Natural killer cell (primary cell): ENCODE data around the gene ADA. TPM values are rescaled to one million over a fixed set of nuclear protein-coding genes. Genes with fewer than 3 reads are reported as not detected.

Experiments used
- ATAC-seq, 3 donors: fragments of 150-1000 bp in 2 of 3; fragments of 200-7000 bp in 1 of 3; cut with Tn5 transposase; 1 replicate in 1 of 3; 2 replicates in 2 of 3; pipeline ENCODE4 v1.10.0; 2021; ENCODE audit warnings: mild to moderate bottlenecking in 2 of 3, moderate library complexity in 2 of 3
- DNase-seq, 2 donors: peaks; one replicate each; pipeline versions ENCODE4 v3.0.0 to v3.0.0-alpha.2; 2013 to 2021; ENCODE audit warnings: mixed read lengths in 1 of 2
- H3K27ac ChIP-seq: one replicate; pipeline ENCODE4 v1.5.1; 2013; ENCODE audit warnings: mild to moderate bottlenecking, low read length
- H3K27me3 ChIP-seq: one replicate; pipeline ENCODE4 v1.6.1; 2013; ENCODE audit warnings: low read length; ENCODE audit not compliant: control insufficient read depth, insufficient read depth
- H3K36me3 ChIP-seq: one replicate; pipeline ENCODE4 v1.6.1; 2013; ENCODE audit warnings: low read length; ENCODE audit not compliant: control insufficient read depth, insufficient read depth
- H3K4me1 ChIP-seq: one replicate; pipeline ENCODE4 v1.6.1; 2013; ENCODE audit warnings: low read length; ENCODE audit not compliant: control insufficient read depth, insufficient read depth
- H3K4me3 ChIP-seq: one replicate; pipeline ENCODE4 v1.5.1; 2013; ENCODE audit warnings: low read length
- H3K9me3 ChIP-seq: one replicate; pipeline ENCODE4 v1.6.1; 2013; ENCODE audit warnings: low read length; ENCODE audit not compliant: control insufficient read depth, insufficient read depth
- H3K27ac Mint-ChIP-seq, 2 donors: one replicate each; pipeline ENCODE4 v1.8.0; 2022; ENCODE audit warnings: mild to moderate bottlenecking in 2 of 2, mixed read lengths in 2 of 2, moderate library complexity in 1 of 2
- H3K27me3 Mint-ChIP-seq, 2 donors: one replicate each; pipeline ENCODE4 v1.8.0; 2022; ENCODE audit warnings: low read depth in 2 of 2, mixed read lengths in 2 of 2
- H3K36me3 Mint-ChIP-seq: one replicate; pipeline ENCODE4 v1.8.0; 2022; ENCODE audit warnings: mixed read lengths
- H3K4me1 Mint-ChIP-seq, 2 donors: one replicate each; pipeline ENCODE4 v1.8.0; 2022; ENCODE audit warnings: mixed read lengths in 2 of 2
- H3K4me3 Mint-ChIP-seq: one replicate; pipeline ENCODE4 v1.8.0; 2022; ENCODE audit warnings: mild to moderate bottlenecking, moderate library complexity, mixed read lengths
- H3K9me3 Mint-ChIP-seq, 2 donors: one replicate each; pipeline ENCODE4 v1.8.0; 2022; ENCODE audit warnings: mixed read lengths in 2 of 2
- CTCF ChIP-seq: fragments of 200-600 bp; IDR thresholded peaks from one replicate; pipeline ENCODE4 v1.8.0; 2022; ENCODE audit warnings: antibody characterized with exemption
- WGBS: methylation state at CpG from one replicate; pipeline ENCODE4 v1.1.7; 2013; ENCODE audit warnings: missing lambda C conversion rate; ENCODE audit not compliant: insufficient coverage; 5-methylcytosine and 5-hydroxymethylcytosine counted together
- intact Hi-C: fragments of 100-400 bp; cut with micrococcal nuclease; formaldehyde crosslinking; loops from one replicate; pipeline ENCODE4 v1.14.2; 2022
- total RNA-seq, 4 donors: library from RNA; stranded (reverse); fragments of 120-200 nt in 1 of 4; gene quantifications; one replicate each; pipeline versions ENCODE4 v1.2.3 to v1.2.4, GENCODE V29; 2013 to 2022

ADA gene
- total RNA-seq, 3 donors from 2014 or later (not counting 1 experiment from before 2014, with no cell fraction given): 71.7 to 94.2 (median 73.9) TPM

GRCh38 chr20:44650771-44651433 is 597 bp downstream of the ADA start:
- Mint-ChIP-seq H3K27ac (peak overlapping the region; percentile 85 to 89), H3K27me3 (no peaks in the 10 kb centered on the region), H3K4me1 (peaks cover 54 to 58% of the 10 kb centered on the region in 2 donors), H3K9me3 (no peaks in the 10 kb centered on the region), H3K4me3 (peak overlapping the region; percentile 93), H3K36me3 (no peaks in the 10 kb centered on the region)
- Histone ChIP-seq H3K4me3 (peak overlapping the region; percentile 64), H3K27me3 (no peaks in the 10 kb centered on the region), H3K4me1 (peaks cover 63% of the 10 kb centered on the region), H3K9me3 (no peaks in the 10 kb centered on the region), H3K27ac (peak overlapping the region; percentile 71), H3K36me3 (no peaks in the 10 kb centered on the region)
- intact Hi-C loops: loop anchor here (1.0 kb wide), 1 partner anchor 8 kb away; no protein-coding TSS in a partner anchor
- no peak for TF ChIP-seq CTCF
- peak; percentile 37 to 69 for DNase-seq
- ATAC-seq: peak; percentile 39 to 62 (median 54)
- 3% methylated on average over 24 of the region's 24 CpGs for WGBS

- H3K9me3 ChIP-seq: no peaks in the 10 kb centered on the region
- peak overlapping the region; percentile 93 for H3K4me3 Mint-ChIP-seq
- ATAC-seq (no peak), DNase-seq (peak in 1 of 2 donors; percentile 20)
- H3K27ac ChIP-seq: peak overlapping the region; percentile 3
- H3K4me1 ChIP-seq: peaks cover 72% of the 10 kb centered on the region
- H3K27me3 ChIP-seq: no peaks in the 10 kb centered on the region
- H3K36me3 ChIP-seq: no peaks in the 10 kb centered on the region
- intact Hi-C loops: no loop called here
- H3K4me1 Mint-ChIP-seq: peaks cover 55 to 64% of the 10 kb centered on the region in 2 donors
- WGBS: 63% methylated on average over 6 of the region's 6 CpGs
- H3K36me3 Mint-ChIP-seq: no peaks in the 10 kb centered on the region
- H3K27me3 Mint-ChIP-seq: no peaks in the 10 kb centered on the region
- no peak for TF ChIP-seq CTCF
- H3K9me3 Mint-ChIP-seq: no peaks in the 10 kb centered on the region
- H3K4me3 ChIP-seq: peak overlapping the region; percentile 64
- peak overlapping the region; percentile 85 to 89 for H3K27ac Mint-ChIP-seq
Measured at GRCh38 chr20:44649976-44650375, 1.5 kb downstream of the ADA start.

GRCh38 chr20:44649126-44649525 is 2.4 kb downstream of the ADA start:
- Mint-ChIP-seq H3K27me3 (no peaks in the 10 kb centered on the region), H3K4me3 (peak overlapping the region; percentile 93), H3K9me3 (no peaks in the 10 kb centered on the region), H3K4me1 (peaks cover 63 to 72% of the 10 kb centered on the region in 2 donors), H3K27ac (peak overlapping the region; percentile 36 to 89), H3K36me3 (no peaks in the 10 kb centered on the region)
- no peak overlapping the region for H3K4me3 ChIP-seq
- no peak for DNase-seq
- H3K27ac ChIP-seq: no peak overlapping the region
- no peaks in the 10 kb centered on the region for H3K27me3 ChIP-seq
- ATAC-seq: no peak
- H3K9me3 ChIP-seq: no peaks in the 10 kb centered on the region
- H3K4me1 ChIP-seq: peaks cover 80% of the 10 kb centered on the region
- intact Hi-C loops: no loop called here
- WGBS: 73% methylated on average over 3 of the region's 3 CpGs
- TF ChIP-seq CTCF: no peak
- no peaks in the 10 kb centered on the region for H3K36me3 ChIP-seq
